ENCODE results near the gene TERC.

TERC gene

DNA sequence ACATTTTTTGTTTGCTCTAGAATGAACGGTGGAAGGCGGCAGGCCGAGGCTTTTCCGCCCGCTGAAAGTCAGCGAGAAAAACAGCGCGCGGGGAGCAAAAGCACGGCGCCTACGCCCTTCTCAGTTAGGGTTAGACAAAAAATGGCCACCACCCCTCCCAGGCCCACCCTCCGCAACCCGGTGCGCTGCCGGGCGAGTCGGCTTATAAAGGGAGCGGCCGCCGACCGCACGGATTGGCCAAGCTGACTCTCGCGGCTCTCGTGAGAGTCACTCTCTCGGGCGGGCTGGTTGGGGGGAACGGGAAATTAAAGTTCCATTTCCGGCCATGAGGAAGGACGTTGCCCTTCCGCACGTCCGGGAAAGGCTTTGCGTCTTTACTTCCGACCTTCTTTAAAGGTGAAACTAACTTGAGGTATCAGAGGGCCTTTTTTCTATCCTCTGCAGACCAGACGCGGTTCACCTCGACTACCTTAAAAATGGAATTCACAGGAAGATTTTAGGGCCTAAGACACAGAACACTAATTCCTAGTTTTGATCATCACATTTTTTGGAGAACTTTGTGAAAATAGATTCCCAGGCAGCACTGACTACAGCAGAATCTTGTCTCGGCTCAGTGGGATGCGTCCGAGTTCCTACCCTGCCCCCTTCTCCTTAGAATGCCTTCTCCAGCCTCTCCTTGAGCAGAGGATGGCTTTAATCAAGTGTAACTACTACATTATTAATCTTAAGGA lies at the start of gene TERC:
Gene TERC, minus strand, starts transcription at position 179 of the 731 bp plus-strand sequence.
- peak; percentile 83 for DNase-seq

DNA sequence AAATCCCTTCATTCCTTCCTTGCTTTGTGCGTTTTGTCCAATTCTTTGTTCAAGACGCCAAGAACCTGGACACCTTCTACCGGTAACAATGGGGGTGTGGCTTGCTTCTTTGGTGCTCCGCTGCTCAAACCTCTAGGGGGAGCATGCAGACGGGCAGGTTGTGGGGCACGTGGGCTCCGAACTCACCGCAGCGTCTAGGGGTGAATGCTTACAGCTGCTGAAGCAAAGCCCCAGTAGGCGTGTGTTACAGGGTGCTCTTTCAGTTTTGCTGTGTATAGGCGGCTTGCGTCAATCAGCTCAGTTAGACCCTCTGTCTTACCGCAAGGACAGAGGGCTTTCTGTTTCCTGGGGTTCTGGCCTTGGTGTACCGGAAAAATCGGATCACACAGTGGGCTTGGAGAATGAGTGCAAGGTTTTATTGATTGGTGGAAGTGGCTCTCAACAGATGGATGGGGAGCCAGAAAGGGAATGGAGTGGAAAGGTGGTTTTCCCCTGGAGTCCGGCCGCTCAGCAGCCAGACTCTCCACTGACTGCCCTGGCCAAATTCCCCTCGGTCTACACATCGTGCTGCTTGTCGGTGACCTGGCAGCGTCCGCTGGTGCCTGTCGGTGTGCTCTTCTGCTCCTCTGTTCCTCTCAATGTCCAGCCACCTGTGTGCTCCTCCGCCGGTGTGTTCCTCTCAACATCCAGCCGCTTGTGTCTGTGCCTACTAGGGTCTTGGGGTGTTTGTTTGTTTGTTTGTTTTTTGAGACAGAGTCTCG lies 49.1 kb upstream of the TERC start:
- DNase-seq, result peak; percentile 67

DNA sequence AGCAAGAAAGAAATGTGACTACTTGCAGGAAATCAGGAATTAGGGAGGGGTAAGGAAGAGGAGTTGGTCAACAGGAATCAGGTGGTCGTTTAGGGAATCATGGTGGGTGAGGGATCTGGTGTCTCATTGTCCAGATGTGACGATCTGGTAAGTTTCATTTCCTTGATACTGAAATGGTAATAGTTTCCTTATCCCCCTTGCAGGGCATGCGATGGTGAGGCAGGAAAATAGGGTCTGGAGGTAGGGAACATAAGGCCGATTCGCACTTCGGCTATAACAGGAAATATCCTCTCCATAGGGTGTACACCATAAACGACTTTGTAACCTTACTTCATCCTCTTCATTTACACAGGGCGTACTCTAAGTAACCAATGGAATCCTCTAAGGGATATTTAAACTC lies 48.4 kb upstream of the TERC start:
- no peak for DNase-seq

DNA sequence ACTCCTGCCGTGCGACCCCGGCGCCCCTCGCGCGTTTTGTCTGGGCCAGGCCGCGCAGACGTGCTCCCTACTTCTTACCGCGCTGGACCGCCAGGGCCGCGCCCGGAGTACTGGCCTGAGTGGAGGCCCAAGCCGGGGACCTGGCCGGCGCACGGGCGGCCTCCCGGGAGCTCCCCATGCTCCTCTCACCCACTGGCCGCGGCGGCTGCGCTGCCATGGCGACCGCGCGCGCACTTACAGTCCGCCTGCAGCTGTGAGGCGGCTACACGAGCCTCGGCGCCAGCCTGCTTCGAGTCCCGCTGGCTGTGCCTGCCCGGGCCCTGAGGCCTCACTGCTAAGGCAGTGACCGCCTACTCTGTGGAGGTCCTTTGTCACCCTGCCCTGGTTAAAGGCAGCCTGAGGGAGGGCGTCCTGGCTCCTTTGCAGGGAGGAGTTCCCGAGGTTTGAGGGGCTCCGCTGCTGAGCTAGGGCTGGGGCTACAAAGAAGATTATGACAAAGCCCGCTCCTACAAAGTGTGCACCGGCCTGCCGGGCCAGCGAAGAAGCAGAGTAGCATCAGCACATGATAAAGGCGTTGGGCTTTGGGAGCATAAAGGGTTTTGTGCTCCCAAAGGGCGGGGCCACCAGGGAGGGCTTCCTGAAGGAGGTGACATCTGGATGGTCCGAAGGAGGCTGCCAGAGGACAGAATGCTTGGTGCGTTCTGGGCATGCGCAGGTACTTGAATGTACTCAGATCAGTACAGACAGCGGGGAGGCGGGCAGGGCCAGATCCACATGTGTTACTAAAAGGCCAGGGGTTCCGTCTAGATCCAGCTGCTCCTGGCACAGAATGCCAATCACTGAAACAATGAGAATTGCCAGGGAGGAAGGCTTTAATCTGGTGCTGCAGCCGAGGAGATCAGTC lies 47.7 kb upstream of the TERC start, which contains the start of the genes LRRC34 and LRRIQ4:
Gene LRRC34, minus strand, starts transcription at position 573 of the 904 bp plus-strand sequence. Its CDS starts 356 bp downstream, at position 217.
Gene LRRIQ4, plus strand, starts transcription at position 539 of the 904 bp plus-strand sequence. CDS start 9,052 bp downstream, outside the sequence.
- peak; percentile 51 for DNase-seq

DNA sequence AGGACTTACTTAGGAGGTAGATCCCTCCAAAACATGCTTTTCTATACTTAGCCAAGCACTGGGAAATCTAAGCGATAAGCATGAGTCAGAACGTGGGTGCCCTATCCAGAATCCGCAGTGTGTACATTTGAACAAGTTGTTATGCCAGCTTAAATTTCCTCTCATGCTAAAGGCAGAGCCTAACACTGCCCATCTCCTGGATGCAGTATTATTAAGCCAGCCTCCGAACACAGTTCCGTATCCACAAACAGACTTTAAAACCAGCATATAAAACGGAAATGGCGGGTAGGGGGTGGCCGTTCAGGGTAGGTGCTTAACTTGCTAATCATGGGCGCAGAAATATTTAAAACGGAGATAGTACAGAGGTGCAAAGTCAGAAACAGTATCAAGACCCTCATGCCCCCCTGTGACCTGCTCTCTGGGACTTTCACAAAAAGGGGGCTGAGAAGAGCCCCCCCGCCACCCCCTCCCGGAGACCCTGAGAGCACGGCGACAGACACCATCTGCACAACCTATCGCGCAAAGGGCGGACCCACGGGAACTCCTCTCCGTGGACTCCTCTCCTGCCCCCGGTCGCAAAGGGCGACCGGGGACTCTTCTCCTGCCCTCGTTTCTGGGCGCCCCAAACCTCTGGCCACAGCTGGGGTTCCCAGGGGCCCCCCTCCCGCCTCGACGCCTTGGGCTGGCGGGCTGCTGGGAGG lies 46.9 kb upstream of the TERC start:
- DNase-seq, result no peak

DNA sequence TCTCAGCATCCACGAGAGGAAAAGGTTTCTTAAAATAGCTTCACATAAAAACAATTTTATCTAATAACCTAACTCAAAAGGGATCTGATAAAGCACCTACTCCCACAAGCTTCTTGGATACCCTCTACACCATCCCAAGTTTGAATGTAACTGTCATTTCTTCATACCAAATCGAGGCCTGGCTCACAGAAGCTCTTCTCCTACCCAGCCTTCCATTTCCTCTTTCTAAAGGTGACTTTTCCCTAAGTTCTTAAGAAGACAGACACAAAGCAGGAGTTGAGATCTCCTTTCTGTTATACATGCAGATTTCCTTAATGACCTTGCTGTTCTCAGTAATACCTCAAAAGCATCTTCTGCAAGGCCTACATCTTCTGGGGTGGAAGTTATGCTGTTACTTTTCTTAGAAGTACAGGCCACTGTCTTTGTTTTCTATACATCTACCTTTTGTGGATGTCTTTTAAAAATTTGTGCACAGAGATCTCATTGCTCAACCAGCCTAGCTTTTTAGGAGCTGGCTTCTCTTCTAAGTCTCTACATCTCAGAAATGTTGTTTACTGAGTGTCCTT lies 44.5 kb upstream of the TERC start:
- DNase-seq, result no peak

DNA sequence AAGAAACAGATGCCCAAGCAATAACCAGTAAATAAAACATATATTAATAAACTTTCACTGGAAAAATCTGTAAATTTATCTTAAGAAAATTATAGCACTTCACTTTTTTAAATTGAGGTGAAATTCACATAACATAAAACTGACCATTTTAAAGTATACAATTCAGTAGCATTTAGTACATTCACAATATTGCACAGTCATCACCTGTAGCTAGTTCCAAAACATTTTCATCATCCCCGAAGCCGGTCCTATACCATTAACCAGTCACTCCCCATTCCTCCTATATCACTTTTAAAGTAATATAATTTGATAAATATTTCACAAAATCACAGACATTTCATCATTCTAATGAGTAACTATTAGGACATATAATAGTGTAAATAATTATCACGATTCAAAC lies 39.8 kb upstream of the TERC start:
- no peak for DNase-seq

DNA sequence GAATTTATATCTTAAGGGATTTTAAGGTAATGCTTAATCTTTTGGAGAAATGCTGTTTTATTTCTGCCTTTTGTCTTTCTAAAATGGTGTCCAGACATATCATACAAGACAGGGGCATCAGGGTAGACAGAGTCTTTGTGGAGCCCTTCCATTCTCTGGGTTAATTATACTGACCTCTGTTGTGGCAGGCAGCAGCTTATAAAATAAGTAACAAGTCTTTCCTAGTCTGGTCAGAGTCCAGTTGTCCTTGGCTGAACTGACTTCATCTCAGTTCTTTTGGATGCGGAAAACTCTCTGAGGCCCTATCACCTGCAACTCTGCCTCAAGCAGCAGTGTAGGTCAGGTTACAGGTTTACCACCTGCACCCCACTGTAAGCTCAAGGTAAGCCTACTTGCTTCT lies 27.5 kb upstream of the TERC start:
- DNase-seq, result no peak

DNA sequence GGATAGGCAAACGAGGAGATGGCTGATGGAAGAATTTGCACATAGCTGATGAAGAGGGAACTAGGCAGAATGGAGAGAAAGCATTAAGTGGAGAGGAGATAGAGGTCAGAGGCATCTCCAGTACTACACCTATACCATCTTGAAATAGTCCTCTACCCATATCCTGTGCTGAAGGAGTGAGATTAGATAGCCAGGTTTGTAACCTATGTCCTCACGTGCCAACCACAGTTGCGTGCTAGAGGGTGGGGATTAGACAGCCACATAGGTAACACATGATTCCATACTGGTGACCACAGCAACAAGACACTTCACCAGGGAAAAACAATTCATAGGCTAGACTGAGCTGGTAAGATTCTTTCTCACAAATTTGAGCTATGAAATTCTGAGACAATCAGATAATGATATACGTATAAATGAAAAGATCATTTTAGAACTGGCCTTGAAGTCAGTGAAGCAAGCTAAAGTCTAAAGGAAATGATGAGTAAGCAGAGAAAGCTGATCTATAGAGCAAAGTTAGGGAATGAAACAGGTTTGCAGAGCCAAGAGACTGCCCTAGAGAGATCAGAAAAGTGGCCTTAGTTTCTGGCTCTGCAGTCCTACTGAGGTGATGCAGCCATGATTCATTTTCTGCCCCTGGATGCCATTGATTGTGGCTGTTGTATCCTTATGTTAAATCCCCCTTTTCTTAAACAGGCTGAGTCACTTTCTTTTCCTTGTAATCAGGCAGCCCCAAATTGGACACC lies 26.0 kb upstream of the TERC start:
- DNase-seq, result no peak

DNA sequence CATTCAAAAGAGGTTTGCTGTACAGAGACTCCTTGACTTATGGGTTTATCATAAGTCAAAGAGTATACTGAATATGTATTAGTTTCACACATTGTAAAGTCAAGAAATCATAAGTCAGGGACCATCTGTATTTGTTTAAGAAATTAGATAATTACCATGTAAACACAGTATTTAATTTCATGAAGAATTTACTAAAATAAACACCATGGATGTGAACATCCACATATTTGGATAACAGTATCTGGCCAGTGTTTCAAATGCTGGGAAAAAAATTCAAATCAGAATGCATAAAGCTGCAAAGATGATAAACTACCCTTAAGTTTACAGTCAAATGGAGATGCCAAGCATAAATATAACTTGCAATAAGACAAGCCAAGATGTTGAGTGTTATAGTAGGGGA lies 25.4 kb upstream of the TERC start:
- DNase-seq, result no peak

DNA sequence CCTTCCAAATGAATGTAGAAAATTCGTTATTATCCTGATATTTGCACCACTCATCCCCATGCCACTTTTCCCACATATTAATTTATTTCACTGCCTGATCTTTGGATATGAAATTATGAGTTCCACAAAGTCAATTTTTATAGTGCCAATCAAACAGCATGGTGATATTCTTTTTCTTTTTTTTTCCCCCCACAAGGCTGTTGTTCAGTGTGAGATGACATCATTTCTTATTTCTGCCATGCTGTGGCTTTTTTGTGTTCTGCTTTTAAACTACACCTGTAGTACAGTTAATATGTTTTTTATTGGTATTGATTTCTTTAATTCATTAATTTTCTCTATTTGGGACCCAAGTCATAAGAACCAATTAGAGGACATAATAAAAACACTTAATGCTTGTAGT lies 22.9 kb upstream of the TERC start:
- DNase-seq, result no peak

DNA sequence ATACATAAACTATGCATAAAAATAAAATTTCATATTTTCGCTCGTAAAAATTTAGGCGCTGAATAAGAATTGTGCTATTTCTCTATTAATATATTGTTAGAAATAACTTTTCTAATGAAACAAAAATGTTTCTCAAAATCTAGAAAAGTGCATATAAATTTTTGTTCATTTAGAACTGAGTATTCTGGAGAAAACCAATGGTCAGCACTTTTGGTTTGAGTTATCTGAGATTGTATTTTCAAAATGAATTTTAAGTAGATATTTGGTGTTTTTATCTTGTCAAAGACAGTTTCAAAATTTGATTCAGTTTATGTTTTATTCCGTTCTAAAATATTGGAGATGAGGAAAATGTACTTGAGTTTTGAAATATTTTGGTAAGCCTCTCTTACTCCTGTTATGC lies 22.3 kb upstream of the TERC start:
- no peak for DNase-seq

DNA sequence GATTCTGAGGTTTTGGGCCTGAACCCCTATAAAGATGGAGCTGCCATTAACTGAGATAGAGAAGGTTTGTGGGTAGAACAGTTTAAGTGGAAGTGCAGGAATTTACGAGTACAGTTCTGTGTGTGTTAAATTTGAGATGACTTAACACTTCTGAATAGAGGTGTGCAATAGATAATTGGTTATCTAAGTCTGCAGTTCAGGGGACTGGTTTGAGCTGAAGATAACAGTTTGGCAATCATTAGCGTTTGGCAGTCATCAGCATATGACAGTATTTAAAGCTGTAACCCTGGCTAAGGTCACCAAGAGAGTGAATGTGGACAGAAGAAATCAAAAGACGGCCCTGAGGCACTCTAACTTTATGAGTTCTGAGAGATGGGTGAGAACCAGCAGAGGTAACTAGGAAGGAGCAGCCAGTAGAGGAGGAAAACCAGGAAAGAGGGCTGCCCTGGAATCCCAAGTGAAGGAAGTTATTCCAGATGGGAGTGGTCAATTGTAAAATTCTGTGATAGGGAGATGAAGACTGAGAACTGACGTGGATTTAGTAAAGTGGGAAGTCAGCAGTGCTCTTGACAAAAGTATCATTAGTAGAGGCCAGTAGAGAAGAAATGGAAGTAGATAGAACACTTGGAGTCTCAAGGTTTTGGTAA lies 16.5 kb upstream of the TERC start:
- DNase-seq, result no peak

DNA sequence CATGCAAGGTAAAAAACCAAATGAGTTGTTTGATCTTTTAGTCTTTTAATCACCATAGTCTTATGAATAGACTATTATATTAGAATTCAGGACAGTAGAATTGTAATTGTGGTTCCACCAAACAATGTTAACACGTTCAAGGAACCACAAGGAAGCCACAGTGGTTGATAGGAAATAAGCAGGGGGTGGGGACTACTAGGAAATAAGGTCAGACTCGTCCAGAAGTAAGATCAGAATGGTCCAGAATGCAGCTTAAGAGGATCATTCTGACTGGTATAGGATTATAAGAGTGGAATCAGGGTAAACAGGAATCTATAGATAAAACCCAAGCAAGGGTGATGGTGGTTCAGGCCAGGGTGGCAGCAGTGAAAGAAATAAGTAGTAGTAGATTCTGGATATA lies 15.9 kb upstream of the TERC start:
- DNase-seq, result no peak

DNA sequence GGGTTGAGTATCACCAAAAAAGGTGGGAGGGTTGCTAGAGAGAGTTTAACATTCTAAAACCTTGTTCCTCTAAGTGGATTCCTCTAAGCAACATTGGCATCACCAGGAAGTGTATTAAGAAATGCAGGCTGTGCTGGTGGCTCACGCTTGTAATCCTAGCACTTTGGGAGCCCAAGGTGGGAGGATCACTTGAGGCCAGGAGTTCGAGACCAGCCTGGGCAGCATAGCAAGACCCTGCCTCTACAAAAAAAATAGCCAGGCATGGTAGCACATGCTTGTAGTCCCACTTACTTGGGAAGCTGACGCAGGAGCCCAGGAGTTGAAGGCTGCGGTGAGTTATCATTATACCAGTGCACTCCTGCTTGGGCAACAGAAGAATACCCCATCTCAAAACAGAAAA lies 13.0 kb upstream of the TERC start:
- no peak for DNase-seq

DNA sequence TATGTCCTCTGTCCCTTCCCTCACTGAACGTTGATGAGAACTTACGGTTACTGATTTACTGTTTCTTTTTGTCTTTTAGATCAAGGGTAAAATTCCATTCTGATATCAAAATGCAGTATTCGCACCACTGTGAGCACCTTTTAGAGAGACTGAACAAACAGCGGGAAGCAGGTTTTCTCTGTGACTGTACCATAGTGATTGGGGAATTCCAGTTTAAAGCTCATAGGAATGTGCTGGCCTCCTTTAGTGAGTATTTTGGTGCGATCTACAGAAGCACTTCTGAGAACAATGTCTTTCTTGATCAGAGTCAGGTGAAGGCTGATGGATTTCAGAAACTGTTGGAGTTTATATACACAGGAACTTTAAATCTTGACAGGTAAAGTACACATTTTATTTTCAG lies 9.3 kb upstream of the TERC start:
- no peak for DNase-seq

DNA sequence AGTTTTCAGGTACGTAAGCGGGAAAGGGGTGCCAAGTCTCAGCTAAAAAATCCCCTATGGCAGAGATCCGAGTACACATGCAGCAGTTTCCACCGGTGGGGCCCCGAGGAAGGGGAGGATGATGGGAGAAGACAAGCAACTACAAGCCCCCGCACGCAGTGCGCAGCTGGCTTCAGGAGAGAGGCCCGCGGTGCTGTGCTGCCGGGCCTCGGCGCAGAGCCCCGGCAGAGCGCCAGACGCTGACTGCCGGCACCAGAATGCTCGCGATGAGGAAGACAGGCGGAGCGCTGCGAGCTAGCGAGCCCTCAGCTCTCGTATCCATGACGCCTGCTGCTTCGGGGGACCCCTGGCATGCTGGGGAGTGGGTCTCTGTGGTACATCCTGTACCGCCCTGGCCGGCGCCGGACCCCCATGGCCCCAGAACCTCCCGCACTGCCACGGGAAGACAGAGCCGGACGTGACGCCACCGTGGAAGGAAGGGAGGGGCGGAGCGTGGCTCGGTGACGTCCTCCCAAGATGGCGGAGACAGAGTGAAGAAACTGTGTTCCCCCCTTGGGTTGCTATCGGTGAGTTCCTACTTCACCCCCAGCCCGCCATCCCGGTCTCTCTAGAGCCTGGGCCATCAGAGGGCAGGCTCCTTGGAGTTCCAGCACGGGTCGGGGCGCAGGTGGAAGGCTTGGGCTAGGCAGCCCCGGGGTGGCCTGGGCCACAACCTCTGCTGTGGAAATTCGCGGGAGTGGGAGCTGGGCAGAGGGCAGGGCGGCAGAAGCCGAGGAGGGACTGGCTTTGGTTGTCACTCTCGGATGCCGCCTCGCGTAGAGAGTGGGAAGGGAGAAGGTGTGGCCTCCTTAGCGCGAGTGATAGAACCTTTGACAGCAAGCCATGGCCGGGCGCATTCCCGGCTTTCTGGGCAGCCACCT lies 8.3 kb upstream of the TERC start, which contains the start of gene MYNN:
Gene MYNN, plus strand, starts transcription at position 500 of the 920 bp plus-strand sequence. CDS start 900 bp downstream, outside the sequence.
- peak; percentile 92 for DNase-seq

DNA sequence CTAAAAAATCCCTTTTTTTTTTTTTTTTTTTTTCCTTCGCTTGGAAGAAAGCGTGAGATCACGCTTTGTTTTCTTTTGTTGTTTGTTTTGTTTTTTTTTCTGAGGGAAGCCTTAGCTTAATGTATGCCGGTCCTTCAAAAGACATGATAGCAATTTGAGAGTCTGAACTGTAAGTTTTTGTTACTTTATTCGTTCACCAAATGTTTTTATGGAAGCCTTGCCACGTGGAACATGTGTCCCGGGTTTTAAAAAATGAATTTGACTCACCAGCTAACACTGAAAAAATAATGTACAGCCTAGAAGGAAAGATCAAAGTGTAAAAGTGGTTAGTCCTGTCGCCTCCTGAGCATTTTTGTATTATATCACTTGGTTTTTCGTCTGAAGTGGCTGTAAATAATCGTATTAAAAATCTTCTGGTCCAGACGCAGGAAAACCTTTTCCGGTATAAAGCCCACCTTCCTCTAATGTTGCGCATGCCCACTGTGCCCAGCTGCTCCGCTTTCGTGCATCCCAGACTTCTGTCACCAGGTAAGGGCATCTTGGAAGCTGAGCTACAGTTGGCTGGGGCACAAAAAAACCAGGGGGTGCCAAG lies 7.5 kb upstream of the TERC start:
- peak; percentile 55 for DNase-seq
